Measurements from ENCODE around the gene ACSF3. TPM values are rescaled to one million over a fixed set of nuclear protein-coding genes. Genes with fewer than 3 reads are reported as not detected.

The ACSF3 gene
- total RNA-seq, 1 experiment from 2014 or later, result 34.0 TPM

- H2AFZ ChIP-seq, result peak overlapping the region; percentile 93
- H3K4me1 ChIP-seq (replicated peaks; ENCODE audit: insufficient read depth), result peaks cover 8% of the 10 kb centered on the region
- CTCF ChIA-PET, result interaction anchor here (0.6 kb wide), 1 partner anchor 153 kb away, joined by 10 read pairs; no protein-coding TSS in a partner anchor
- peaks cover 30% of the 10 kb centered on the region for H3K79me2 ChIP-seq (ENCODE audit: low read depth)
- no peaks in the 10 kb centered on the region; the same call in 1 of the 2 replicates for H3K9me2 ChIP-seq (ENCODE audit: insufficient read depth)
- H3K27me3 ChIP-seq (ENCODE audit: insufficient read depth, low read depth), result peaks cover 39% of the 10 kb centered on the region
- H3K36me3 ChIP-seq (ENCODE audit: low read depth), result no peaks in the 10 kb centered on the region
- H4K20me1 ChIP-seq (ENCODE audit: insufficient read depth), result peaks cover 2% of the 10 kb centered on the region
- peak overlapping the region; percentile 100 for H3K4me3 ChIP-seq
- H3K9me3 ChIP-seq (ENCODE audit: insufficient read depth, low read depth), result no peaks in the 10 kb centered on the region
- H3K4me2 ChIP-seq, result peak overlapping the region; percentile 94
- no peak overlapping the region for H3K27ac ChIP-seq
- TF ChIP-seq EZH2 (IDR thresholded peaks at IDR 0.05; ENCODE audit: low read depth), result no peak
- no peak for TF ChIP-seq CTCF (conservative IDR thresholded peaks at IDR 0.05)
- intact Hi-C loops (cut with micrococcal nuclease; ENCODE audit: unreplicated experiment), result no loop called here
- no TSS peak for BruUV-seq (replicated peaks)
- no peaks in the 10 kb centered on the region for H3F3A ChIP-seq (ENCODE audit: insufficient read depth, low read depth)
- peak; percentile 24 to 48 for DNase-seq
- POLR2A ChIA-PET (ENCODE audit: unreplicated experiment), result no interaction called here
Measured at GRCh38 chr16:89094252-89094879, 714 bp downstream of the ACSF3 start.

GRCh38 chr16:89094880-89095258 is 1.2 kb downstream of the ACSF3 start:
- CTCF ChIA-PET, result interaction anchor here (0.6 kb wide), 1 partner anchor 153 kb away, joined by 10 read pairs; no protein-coding TSS in a partner anchor
- Histone ChIP-seq H3K9me3 (ENCODE audit: insufficient read depth, low read depth) (no peaks in the 10 kb centered on the region), H2AFZ (no peak overlapping the region), H3F3A (ENCODE audit: insufficient read depth, low read depth) (no peaks in the 10 kb centered on the region), H3K27me3 (ENCODE audit: insufficient read depth, low read depth) (peaks cover 34% of the 10 kb centered on the region), H3K79me2 (ENCODE audit: low read depth) (peaks cover 33% of the 10 kb centered on the region), H4K20me1 (ENCODE audit: insufficient read depth) (peaks cover 7% of the 10 kb centered on the region), H3K36me3 (ENCODE audit: low read depth) (no peaks in the 10 kb centered on the region), H3K9me2 (ENCODE audit: insufficient read depth) (no peaks in the 10 kb centered on the region; the same call in 1 of the 2 replicates), H3K4me3 (peak overlapping the region; percentile 100), H3K4me2 (peak overlapping the region; percentile 94), H3K4me1 (replicated peaks; ENCODE audit: insufficient read depth) (peaks cover 8% of the 10 kb centered on the region), H3K27ac (no peak overlapping the region)
- POLR2A ChIA-PET (ENCODE audit: unreplicated experiment), result no interaction called here
- TSS peak; percentile 49 for BruUV-seq (replicated peaks)
- no peak for DNase-seq
- intact Hi-C loops (cut with micrococcal nuclease; ENCODE audit: unreplicated experiment), result no loop called here
- TF ChIP-seq CTCF (conservative IDR thresholded peaks at IDR 0.05), result no peak
- TF ChIP-seq EZH2 (IDR thresholded peaks at IDR 0.05; ENCODE audit: low read depth), result no peak

DNA sequence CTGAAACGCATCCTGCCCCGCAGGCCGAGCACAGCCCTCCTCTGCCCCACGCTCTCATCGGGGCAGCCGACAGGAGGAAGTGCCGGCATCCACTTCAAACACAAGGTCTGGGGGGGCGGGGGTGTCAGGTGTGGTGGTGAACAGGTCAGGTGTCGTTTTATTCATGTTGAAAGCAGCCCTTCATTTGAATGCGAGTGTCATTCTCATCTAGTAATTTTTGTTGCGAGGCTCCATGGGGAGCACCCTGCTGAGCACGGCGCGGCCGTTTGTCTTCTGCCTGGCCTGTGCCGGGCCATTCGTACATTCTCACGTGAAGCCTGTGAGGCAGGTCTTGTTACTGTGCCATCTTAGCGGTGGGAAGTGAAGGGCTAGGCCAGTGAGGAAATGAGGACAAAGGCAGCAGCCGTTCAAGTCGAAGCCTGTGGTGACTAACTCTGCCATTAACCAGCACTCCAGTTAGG is 1.9 kb downstream of the ACSF3 start:
- TF ChIP-seq EZH2 (IDR thresholded peaks at IDR 0.05; ENCODE audit: low read depth), result no peak
- TF ChIP-seq CTCF (conservative IDR thresholded peaks at IDR 0.05), result no peak
- peaks cover 27% of the 10 kb centered on the region for H3K27me3 ChIP-seq (ENCODE audit: insufficient read depth, low read depth)
- intact Hi-C loops (cut with micrococcal nuclease; ENCODE audit: unreplicated experiment), result no loop called here
- H3K9me2 ChIP-seq (ENCODE audit: insufficient read depth), result no peaks in the 10 kb centered on the region; the same call in 1 of the 2 replicates
- no peak overlapping the region for H3K4me2 ChIP-seq
- H3K27ac ChIP-seq, result no peak overlapping the region
- H3K79me2 ChIP-seq (ENCODE audit: low read depth), result peaks cover 33% of the 10 kb centered on the region
- no TSS peak for BruUV-seq (replicated peaks)
- no peak for DNase-seq
- ChIA-PET POLR2A (ENCODE audit: unreplicated experiment) (no interaction called here), CTCF (no interaction called here)
- no peak overlapping the region for H3K4me3 ChIP-seq
- H3K4me1 ChIP-seq (replicated peaks; ENCODE audit: insufficient read depth), result peaks cover 8% of the 10 kb centered on the region
- no peaks in the 10 kb centered on the region for H3K36me3 ChIP-seq (ENCODE audit: low read depth)
- H3F3A ChIP-seq (ENCODE audit: insufficient read depth, low read depth), result no peaks in the 10 kb centered on the region
- H4K20me1 ChIP-seq (ENCODE audit: insufficient read depth), result peaks cover 13% of the 10 kb centered on the region
- no peak overlapping the region for H2AFZ ChIP-seq
- H3K9me3 ChIP-seq (ENCODE audit: insufficient read depth, low read depth), result no peaks in the 10 kb centered on the region

All from PC-9 (cell line).